Stimulated activated CD4-positive, alpha-beta T cell treated with anti-CD3 and anti-CD28 coated beads, Interleukin-2, amount 100 ng/mL, for 4 hours (primary cell): ENCODE data around the gene CFAP157.
"Not testable (repeated sequence)": the region's sequence is repeated elsewhere in the genome, so short reads cannot be mapped to it uniquely, and the experiment has no call there.

Experiments used
- DNase-seq: peaks from one replicate; pipeline ENCODE4 v3.0.0-alpha.2; 2020; ENCODE audit warnings: low read depth

CFAP157 gene

GRCh38 chr9:127735530-127736185 lies 28.9 kb downstream of the CFAP157 start:
- no peak for DNase-seq

GRCh38 chr9:127738666-127739065 lies 31.9 kb downstream of the CFAP157 start:
- no peak for DNase-seq

- no peak for DNase-seq
Measured at GRCh38 chr9:127739614-127740330, 33.0 kb downstream of the CFAP157 start.

- DNase-seq = no peak
Measured at GRCh38 chr9:127741831-127742434, 35.1 kb downstream of the CFAP157 start.

GRCh38 chr9:127742435-127743088 lies 35.8 kb downstream of the CFAP157 start:
- DNase-seq = no peak

- no peak for DNase-seq
Measured at GRCh38 chr9:127744398-127745110, 37.8 kb downstream of the CFAP157 start.

GRCh38 chr9:127746959-127747569 lies 40.3 kb downstream of the CFAP157 start:
- no peak for DNase-seq

- no peak for DNase-seq
Measured at GRCh38 chr9:127749090-127749787, 42.5 kb downstream of the CFAP157 start.

- DNase-seq = no peak
Measured at GRCh38 chr9:127751269-127752054, 44.7 kb downstream of the CFAP157 start.

- DNase-seq = no peak
Measured at GRCh38 chr9:127753148-127753547, 46.4 kb downstream of the CFAP157 start.

- DNase-seq = no peak
Measured at GRCh38 chr9:127753622-127754021, 46.8 kb downstream of the CFAP157 start.

GRCh38 chr9:127754099-127755060 lies 47.6 kb downstream of the CFAP157 start:
- DNase-seq = no peak

- no peak for DNase-seq
Measured at GRCh38 chr9:127755061-127756060, 48.6 kb downstream of the CFAP157 start.

- no peak for DNase-seq
Measured at GRCh38 chr9:127756233-127756632, 49.4 kb downstream of the CFAP157 start.

GRCh38 chr9:127756776-127757175 lies 50.0 kb downstream of the CFAP157 start:
- not testable (repeated sequence) for DNase-seq

- no peak for DNase-seq
Measured at GRCh38 chr9:127758843-127759242, 52.1 kb downstream of the CFAP157 start.

GRCh38 chr9:127761061-127761460 lies 54.3 kb downstream of the CFAP157 start:
- DNase-seq = no peak

GRCh38 chr9:127761491-127761956 lies 54.7 kb downstream of the CFAP157 start:
- DNase-seq = no peak
